Measurements from ENCODE around the gene PARD3B.

PARD3B gene

DNA sequence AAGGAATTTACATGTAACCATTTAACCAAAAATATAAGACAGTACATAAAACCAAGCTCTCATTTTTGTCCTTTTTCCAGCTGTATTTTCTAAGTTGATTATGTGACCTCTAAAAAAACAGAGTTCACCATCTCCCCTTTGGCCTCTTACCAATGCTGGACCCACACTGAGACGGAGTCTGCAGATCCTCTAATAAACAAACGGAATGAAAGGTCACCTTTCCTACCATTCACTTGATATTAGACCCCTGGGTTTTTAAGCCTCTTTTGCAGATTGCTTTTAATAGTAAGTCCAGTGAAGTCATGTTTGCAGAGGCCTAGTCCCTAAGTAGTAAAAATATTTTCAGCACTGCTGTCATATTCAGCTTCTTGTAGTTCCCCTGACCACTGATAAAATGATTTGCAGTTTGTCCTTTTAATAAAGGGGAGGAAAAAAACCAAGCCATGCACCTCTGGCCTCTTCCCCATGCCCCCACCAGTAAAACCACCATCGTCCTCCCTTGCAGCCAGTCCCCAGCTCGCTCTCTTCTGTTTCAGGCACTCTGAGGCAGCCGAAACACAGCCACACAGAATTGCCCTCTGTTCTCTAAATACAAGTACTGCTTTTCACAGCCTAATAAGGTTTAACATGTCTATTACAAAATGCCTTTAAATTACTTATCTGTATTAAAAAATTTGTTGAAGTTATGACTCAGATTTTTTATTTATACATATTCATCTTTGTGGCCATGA lies 427.5 kb downstream of the PARD3B start:
- DNase-seq, result no peak

DNA sequence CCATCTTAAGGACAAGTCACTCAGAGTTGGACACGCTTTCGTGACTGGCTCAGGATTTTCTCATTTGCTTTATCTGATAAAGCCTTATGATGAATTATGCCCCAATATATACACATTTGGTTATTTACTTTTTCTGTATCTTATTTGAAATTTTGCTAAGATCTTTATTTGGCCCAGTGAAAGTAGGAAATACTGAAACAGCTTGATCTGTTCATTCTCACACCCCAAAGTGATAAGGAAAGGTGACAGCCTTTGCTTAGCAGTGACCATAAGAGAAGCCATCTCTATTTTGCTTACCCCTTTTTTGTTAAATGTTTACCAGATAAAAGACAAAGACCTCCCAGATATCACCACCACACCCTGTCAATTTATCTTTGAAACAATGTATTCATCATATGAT lies 428.3 kb downstream of the PARD3B start:
- no peak for DNase-seq

DNA sequence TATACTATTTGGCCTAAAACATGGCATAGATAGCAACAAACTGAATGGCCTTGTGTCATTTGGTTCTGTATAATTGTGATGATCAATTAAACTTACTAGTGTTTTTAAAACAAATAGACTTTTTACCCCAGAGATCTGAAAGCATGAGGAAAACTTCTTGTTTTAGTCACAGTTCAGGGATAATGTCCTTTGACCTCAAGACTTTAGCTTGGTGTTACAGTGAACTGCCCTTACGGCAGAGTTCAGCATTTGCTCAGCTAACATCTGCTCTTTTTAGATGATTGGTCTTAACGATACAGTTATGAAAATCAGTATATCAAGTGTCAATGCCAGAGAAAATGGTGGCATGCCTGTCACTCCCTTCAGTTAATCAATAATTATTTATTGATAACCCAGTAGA lies 429.2 kb downstream of the PARD3B start:
- no peak for DNase-seq

DNA sequence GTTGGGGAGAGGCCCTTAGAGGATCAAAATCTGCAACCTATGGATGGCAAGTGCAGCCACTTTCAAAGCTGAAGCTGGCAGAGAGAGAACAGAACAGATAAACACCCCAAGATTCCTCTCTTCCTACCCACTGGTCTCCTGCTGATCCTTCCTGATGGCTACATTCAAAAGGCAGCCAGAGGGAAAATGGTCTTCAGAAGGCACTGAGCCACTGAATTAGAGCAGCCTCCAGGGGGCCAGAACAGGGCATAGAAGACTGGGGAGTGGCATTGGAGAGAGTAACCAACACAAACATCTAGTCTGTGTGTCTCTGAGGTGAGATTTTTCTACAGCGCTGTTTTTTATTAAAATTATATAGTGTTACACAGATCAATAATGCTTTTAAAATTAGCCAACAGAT lies 432.6 kb downstream of the PARD3B start:
- DNase-seq, result no peak

DNA sequence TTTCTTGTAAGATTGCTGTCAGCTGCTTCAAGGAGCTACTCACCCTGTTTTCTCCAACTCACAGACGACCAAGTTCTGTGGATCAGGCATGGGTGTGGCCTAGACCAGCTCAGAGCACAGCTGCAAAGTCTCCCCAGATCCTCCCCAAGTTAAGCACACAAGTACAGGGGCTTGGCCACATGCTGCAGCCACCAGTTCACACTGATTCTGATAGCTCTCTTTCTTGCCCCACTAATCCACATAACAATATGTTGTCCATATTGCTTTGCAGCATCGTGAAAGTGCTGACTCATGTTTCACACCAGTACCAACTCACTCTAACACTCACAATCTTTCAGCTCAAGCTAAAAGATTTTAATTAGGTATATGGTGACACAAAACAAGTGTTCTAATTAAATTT lies 437.0 kb downstream of the PARD3B start:
- DNase-seq, result no peak

DNA sequence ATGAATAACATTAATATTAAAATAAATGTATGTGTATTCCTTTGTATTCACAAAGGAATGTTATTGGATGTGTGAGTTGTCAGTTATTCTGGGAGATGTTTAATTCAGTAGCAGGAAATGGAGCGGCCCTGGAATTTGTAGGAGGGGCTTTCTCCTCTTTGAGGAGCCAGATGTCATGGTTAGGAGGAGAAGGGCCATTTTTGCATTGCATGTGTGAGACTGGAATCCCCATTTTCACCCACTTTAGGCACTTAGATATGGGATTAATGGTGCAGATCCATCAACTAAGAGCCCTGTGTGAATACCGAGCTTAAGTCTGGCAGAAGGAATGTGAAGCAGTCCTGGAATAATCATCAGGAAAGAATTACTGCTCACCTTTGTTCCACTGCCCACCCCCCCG lies 439.2 kb downstream of the PARD3B start:
- DNase-seq, result no peak

DNA sequence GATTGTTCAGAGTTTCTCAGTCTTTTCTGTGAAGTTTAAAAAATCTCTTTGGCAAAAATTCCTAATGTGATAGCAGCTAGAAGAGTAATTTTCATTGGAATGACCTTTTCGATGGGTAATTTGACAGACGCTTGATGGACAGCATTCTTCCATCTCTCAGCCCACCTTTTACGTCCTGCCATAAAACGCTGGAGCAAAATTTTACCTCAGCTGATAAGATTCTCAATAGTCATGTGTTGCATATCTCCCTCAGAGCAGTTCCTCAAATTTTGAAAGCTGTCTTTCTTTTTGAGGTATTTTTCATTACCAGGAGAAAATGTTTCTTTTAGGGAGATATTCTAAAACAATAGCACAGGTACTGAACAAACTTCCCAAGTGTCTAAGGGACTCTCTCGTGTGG lies 441.4 kb downstream of the PARD3B start:
- no peak for DNase-seq

DNA sequence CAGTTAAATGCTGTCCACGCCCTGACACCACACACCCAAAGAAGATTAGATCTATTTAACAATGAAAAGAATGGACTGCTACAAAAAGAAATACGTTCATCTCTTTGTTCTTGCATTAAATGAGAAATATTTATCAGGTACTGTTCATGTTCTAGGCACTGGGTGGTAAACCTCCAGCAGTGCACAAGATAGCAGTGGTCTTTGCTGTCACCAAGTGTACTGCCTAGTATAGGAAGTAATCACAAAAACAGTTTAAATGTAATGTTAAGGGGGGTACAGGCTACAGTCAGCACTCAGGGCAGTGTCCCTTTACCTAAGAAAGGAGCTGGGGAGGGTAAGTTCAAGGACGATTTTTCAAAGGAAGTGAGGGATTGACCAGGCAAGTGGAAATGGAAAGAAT lies 443.6 kb downstream of the PARD3B start:
- DNase-seq, result no peak

DNA sequence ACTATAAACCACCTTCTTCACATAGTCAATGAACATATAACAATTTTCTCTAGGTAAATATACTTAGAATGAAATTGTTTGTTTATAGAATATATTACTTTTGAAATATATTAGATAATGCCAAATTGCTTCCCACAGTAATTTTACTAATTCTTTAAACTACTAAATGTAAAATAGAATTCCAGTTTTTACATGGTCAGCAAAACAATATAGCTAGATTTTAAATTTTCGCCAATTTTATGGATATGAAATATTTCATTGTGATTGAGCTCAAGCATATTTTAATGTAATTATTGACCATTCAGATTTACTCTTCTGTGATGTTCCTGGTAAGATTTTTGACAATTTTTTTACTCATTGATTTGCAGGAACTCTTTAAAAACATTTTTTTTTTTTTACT lies 444.6 kb downstream of the PARD3B start:
- no peak for DNase-seq

DNA sequence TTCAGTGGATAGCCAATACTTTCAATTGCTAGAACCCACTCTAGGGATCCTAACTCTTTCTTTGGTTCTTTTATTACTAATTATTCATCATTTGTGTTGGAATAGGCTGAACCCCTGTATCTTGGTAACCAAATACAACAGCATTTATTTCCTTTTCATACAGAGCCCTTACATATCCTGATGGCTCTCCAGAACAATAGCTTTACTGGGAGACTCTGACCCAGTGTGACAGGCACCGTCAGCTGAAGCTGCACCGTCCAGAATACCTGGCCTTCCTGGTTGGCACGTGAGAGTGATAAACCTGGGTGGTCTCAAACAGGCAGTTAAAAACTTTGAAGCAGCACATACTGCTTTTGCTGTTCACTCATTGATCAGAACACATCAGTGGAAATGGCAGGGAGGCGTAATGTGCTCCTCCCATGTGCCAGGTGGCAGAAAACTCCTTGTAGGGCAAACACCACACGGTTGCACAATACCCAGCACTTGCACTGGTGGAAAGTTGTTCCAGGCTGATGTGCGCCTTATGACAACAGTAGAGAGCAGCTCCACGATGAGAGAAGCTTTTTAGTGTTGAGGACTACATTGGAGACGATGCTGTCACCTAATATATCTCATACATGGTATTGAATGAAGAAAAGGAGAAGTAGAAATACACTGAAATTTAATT lies 456.2 kb downstream of the PARD3B start:
- DNase-seq, result no peak

DNA sequence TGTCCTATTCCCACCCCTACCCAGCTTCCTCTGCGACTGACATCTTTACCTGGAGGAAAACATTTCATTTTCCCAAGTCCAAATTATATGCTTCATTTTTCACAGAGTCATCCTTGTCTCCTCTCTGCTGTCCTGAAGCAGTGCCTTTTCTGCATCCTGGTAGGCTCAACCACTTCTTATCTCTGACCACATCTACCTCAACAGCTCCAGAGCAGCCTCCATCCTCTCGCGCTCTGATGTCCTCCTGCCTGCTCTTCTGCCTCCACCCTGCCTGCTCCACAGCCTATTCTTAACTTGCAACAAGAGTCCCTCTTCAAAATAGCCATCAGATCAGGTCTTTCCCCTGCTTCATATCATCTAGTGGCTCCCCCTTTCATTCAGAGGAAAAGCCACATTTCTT lies 457.1 kb downstream of the PARD3B start:
- DNase-seq, result no peak

DNA sequence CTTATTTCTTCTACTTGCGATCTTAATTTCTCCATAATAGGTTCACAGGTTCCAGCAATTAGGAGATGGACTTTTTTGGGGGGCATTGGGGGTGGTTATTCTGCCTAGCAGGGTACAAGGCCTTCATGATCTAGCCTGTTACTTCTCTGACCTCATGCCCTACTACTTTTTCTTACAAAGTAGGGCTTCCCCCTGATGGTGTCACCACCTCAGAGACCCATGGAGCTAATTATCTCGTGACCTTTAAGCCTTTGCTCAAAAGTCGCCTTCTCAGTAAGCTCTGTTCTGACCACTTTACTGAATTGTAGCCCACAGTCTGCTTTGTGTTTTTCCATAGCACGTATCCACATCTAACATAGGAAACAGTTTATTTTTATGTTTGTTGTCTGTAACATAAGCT lies 458.0 kb downstream of the PARD3B start:
- DNase-seq, result no peak

DNA sequence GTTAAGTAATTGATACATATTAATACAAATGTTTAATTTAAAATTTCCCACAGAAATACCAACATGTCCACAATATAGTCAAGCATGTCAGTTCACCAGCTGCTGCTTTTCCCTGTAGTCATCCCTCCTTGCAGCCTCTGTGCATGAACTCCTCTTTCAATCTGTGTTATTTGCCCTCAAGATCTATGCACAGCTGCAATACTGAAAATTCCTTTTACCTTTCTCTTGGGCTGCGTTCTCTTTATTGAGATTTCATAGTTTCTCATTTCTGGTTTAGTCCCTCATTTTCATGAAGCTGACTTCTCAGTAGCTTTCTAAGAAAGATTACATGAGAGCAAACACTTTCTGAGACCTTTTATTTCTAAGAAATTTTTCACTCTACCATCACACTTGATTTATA lies 464.9 kb downstream of the PARD3B start:
- DNase-seq, result no peak

DNA sequence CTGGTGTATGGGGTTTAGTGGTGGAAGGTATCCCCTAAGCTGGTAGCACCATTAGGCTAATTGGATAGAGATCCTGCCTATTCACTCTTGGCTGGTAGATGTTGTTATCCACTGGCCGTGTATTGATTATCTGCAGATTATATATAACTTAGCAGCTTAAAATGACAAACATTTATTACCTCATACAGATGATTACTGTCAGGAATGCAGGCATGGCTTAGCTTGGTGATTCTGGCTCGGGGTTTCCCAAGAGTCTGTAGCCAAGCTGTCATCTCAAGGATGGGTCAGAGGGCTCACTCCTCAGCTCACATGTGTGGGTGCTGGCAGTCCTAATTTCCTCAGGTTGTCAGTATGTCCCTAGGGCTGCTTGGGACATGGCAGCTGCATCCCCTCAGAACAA lies 465.8 kb downstream of the PARD3B start:
- no peak for DNase-seq

DNA sequence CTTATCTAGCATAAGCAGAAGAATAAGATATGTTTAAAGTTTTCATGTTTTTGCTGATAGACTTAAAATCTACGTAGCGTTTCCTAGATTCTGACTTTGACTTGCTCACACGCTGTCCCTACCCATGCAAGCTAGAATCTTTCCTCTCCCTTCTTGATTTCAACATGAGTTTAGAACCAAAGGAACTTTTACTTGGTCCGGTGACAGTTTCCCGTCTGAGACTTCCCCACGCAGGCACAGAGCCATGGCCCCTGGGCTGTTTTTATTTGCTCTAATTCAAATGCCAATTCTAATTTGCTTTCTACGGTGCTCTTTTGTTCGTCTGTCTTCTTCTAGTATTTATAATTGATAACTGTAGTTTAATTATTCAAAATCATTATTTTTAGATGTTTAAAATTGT lies 467.7 kb downstream of the PARD3B start:
- no peak for DNase-seq

DNA sequence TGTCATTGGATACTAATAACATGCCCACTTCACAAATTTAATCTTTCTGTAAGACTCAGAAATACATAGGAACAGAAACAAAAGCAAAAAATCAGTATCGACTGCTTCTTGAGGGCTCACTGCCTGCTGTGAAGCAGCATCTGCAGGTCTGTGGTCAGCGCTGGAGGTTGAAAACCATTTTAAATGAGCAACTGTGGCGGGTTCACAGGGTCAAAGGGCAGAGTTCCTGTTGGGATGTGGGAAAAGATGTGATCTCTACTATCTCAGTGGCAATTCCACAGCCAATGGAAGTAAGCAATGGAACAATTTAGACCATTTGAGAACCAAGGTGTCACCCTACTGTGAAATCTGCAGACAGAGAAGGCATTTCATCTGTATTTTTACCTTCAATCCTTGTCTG lies 468.3 kb downstream of the PARD3B start:
- DNase-seq, result no peak

DNA sequence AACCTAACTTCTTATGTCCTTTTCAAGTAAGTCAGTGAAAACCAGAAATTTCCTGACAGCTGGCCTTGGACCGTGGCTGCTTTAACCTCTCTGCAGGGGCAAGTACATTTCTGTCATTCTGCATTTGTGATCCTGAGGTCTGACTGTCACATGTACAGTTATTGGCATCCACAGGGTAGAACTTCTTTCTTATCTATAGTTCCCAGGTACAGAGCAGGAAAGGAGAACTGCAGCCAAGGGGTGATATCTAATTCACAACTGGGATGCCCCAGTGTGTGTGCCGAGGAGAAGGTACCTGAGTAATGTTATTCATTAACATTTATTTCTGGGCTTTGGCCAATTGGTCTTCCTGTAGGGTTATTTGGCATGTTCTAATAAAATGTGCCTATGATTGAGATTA lies 468.9 kb downstream of the PARD3B start:
- no peak for DNase-seq

DNA sequence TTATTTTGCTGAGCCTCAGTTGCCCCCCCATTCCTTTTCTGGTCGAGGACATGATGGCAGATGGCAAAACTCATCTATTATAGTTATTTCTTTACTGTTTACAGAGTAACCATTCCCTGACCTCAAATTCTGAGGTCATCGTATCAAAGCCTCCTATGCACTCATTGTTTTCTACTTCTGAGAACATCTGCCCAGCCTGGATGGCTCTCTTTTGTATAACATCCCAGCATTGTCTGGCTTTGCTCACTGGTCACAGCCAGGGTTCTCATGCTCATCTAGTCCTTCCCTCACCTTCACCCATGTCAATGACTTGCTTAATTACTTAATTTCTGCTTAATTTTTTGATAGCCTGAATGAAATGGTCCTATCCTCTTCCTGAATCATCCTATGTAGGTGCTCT lies 472.1 kb downstream of the PARD3B start:
- no peak for DNase-seq

DNA sequence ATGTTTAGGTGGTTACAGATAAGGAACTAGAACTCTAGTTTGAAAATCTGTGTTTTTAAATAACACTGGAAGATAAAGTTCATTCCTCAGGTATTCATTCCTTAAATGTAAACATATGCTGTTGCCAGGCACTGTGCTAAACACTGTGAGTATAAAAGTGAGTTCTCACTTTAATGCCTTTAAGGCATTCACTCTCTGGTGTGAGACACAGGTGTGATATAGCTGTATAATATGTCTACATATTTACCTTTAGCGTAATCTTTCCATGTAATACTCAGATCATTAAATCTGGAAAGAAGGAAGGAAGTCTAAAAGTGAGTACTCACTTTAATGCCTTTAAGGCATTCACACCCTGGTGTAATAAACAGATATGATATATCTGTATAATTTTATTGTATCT lies 472.6 kb downstream of the PARD3B start:
- DNase-seq, result no peak

DNA sequence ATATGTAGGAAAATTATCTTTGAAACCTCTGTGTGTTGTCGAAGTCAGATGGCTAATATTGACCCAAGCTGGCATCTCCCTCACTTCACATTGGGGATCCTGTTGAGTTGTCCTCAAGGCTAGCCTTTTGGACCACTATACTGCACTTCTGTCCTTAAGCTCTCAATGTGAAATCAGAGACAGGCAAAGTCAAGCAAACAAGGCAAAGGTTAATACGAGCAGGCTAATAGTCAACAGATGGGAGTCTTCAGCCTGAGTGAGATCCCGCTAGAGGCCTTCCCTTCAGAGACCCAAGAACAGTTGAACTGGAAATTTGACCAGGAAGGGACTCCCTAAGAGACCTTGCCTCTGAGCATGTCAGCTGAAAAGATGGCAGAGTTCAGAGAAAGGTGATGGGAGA lies 475.4 kb downstream of the PARD3B start:
- DNase-seq, result no peak

DNA sequence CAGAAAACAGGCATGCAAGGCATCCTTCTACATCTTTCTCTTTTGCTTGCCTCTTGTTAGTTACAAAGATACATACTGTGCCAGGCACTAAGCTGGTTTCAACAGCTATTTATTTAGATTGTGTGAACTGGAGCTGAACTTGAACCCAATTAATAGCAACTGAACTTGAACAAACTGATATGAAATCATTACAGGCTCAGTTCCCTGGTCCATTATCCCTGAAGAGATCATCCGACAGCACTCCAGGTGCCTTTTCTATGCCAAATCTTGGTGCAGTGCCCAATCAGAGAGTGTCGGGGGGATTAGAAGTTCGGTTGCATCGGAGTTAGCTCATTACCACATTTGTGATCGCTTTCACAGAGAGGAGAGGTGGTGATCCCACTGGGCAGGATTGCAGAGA lies 477.6 kb downstream of the PARD3B start:
- DNase-seq, result no peak

DNA sequence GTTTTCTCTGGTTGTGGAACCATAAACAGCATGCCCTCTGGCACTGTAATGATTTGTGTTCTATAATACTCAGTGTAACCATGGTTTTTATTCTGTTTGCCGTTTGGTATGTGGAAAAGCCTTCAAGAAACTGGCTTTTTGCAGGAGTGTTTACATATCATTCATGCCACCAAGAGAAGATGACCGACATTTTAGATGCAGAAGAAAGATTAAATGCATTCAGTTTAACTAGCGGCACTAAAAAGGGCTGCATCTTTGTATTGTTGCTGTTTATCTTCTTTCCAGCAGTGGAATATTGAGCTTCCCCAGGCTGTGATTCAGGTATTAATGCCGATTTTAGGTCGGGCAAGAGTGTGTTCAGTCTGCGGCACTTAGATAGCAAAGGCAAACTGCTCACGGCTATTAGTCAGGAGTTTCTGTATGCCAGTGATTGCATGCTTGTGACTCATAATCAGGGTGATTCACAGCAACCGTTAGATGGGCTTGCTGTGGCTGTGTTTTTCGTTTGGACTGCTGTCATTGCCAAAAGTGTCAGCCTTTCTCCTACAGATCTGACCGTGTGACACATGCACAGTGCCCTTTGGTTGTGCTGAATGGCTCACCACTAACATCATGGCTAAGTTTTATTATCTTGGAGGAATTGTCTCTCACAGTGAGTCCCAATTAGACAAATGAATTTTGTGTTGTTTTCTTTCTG lies 479.7 kb downstream of the PARD3B start:
- peak; percentile 52 for DNase-seq

DNA sequence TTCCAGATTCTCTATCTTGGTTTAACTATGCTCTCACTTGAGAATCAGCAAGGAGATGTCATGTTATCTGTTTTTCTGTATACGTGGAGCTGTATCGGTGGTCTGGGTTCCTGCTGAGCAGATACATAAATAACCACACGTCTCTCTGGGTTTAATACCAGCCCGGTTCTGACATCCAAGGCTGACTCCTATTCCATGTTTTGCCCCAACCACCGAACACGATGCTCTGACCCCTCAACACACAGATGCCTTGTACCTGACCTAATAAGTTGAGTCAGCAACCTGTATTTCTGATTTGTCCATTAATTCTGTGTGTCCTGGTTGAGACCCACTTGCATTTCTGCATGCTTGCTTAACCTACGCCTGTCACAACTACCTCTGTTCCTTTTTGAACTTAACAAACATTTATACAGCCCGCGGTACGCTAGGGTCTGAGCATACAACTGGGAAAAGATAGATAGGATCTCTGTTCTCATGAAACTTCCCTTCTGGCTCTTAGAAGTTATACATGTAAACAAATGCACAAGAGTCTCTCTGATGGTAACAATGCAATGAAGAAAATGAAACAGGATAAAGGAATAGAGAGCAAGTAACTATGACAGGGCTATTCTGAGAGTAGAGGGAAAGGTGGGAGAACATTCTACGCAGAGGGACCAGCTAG lies 480.4 kb downstream of the PARD3B start:
- no peak for DNase-seq

DNA sequence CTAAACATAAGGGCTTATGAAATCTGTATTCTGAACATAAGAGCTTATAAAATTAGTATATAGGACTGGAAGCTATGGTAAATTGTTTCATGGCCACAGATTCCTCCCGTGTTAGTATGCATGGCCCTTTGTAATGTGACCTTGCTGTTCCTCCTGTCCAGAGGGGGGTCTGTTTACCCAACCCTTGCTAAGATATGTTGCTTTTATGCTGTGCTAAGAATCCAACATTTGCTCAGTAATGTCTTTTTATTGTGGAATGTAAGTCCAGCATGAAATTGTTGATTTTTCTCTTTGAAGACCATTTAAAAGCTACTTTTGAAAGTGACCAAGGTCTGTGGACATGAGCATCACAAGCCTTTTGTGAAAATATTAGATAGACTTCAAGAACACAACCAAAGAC lies 485.4 kb downstream of the PARD3B start:
- DNase-seq, result no peak
